ENCODE measurements around the gene TMEM255B.
A peak's percentile ranks its signal among the peaks of the same experiment; 100 is the strongest.

The TMEM255B gene

DNA sequence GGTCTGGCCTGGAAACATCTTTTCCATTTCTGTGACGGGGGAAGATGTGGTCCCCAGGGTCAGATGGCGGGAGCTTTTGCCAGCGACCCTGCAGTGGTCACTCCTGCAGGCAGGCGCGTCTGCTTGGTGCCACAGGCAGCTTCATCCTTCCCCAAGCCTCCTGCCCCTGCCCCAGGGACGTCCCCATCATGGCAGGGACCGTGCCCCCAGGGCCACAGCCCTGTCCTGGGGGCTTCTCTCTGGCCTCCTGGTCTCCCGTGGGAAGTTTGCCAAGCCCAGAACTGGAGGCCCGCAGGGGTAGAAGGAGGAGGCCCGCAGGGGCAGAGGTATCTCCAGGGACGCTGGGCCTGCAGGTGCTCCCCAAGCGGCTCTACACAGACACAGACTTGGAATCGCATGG is 47.5 kb downstream of the TMEM255B start:
- DNase-seq, result no peak

- no peak for DNase-seq
Measured at GRCh38 chr13:113808058-113808834, 49.2 kb downstream of the TMEM255B start.

- no peak for DNase-seq
Measured at GRCh38 chr13:113809934-113810333, 50.9 kb downstream of the TMEM255B start.

GRCh38 chr13:113810640-113811039 is 51.6 kb downstream of the TMEM255B start:
- DNase-seq, result no peak

DNA sequence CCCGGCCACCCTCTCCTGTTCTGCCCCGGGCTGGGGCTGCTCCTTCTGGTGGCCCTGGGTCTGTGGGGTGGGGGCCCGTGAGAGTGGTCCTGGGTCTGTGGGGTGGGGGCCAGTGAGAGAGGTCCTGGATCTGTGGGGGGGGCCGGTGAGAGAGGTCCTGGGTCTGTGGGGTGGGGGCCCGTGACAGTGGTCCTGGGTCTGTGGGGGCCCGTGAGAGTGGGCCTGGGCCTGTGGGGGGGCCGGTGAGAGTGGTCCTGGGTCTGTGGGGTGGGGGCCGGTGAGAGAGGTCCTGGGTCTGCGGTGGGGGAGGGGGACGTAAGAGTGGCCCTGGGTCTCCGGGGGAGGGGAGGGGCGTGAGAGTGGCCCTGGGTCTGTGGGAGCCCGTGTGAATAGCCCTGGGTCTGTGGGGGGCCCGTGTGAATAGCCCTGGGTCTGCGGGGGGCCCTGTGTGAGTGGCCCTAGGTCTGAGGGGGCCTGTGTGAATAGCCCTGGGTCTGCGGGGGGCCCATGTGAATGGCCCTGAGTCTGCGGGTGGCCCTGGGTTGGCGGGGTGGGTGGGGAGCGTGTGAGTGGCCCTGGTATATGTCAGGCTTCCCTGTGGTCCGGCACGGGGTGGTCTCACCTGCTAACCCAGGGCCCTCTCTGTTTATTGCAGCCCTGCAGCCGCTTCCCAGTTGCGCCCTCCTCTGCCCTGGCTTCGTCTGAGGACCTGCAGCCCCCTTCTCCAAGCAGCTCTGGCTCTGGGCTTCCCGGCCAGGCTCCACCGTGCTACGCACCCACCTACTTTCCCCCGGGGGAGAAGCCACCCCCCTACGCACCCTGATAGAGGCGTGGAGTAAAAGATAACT is 52.3 kb downstream of the TMEM255B start:
- DNase-seq, result no peak

DNA sequence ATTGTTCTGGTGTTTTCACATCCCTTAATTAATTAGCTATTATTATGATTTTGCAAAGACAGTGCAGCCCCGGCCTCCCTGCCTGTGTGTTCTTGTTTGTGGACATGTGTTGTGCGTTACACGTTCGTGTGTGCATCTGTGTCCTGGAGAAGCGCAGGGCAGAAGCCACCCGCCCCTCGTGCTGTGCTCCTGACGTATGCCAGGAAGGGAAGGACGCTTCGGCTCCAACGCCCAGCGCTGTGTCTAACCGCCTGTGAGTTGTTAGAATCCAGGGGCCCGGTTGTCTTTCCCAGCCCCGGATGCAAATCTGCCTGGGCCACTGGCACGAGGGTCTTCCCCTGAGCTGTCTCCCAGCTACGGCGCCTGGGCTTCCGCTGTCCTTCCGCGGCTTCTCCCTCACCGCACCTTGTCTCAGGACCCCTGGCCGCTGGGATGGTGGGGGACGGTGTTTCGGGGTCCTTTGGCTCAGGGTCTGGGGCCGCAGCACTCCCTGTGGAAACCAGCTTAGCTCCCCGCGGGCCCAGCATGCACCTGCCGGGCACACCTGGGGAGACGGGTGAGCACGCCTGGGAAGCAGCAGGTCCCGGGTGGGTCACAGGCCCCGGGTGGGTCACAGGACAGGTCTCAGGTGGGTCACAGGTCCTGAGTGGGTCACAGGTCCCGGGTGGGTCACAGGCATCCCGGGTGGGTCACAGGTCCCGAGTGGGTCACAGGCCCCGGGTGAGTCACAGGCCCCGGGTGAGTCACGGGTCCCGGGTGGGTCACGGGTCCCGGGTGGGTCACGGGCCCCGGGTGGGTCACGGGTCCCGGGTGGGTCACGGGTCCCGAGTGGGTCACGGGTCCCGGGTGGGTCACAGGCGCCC is 53.4 kb downstream of the TMEM255B start:
- DNase-seq, result no peak

DNA sequence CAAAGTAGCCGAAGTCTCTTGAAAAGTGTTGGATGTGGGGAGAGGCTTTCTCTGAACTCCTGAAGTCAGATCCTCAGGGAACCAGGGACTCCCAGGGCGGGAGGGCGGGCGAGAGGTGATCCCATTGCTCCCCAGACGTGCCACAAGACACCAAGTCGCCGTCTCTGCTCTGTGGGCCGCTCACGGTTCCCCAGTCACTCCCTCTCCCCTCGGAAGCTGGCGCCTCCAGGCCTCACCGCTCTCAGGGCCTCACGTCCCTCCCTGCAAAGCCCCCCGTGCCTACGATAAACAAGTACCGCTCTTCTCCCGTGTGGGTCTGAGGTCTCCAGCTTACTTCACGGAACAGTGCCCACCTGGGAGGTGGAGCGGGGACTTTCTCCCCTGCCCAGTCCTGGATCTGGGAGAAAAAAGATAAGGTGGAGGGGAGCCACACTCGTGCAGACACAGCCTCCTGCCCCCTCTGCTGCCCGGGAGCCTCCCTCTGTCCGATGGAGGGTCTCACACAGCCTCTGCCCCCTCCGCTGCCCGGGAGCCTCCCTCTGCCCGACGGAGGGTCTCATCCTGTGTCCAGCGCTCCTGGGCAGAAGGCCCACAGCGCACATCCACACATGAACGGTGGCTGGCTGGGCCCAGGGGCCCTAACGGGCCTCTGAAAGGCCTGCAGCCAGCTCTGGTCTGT is 54.2 kb downstream of the TMEM255B start:
- no peak for DNase-seq

DNA sequence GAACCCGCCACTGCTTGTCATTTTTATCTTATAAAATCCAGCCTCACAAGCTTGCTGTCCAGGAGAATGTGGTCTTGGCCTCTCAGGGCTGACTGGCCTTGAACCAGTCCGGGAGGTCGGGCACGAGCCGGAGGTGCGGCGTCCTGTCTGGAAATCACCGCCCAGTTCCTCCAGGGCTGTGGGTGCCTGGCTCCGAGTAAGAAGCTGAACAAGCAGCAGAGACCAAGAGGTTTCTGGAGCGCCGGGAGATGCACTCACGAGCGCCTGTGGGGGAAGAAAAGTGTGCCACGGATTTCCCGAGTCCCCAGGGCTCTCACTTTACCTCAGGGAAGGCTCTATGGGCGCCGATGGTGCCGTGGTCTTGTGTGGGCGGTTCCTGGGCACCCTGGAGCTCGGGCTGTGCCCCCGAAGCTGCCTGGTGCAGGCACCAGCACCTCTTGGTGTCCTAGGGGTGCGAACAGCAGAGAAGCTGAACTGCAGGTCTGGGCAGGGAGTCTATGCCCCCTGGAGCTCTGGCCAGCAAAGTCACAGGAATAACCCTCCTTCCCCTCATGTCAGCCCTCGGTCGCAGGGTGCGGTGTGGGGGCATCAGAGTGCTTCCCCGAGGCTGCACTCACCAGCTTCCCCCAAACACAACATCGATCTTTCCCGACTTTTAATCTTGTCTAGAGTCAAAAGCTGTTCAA is 54.9 kb downstream of the TMEM255B start:
- no peak for DNase-seq

- DNase-seq, result no peak
Measured at GRCh38 chr13:113814435-113814821, 55.4 kb downstream of the TMEM255B start.

GRCh38 chr13:113815151-113816058 is 56.4 kb downstream of the TMEM255B start:
- DNase-seq, result no peak

GRCh38 chr13:113816254-113816929 is 57.4 kb downstream of the TMEM255B start:
- DNase-seq, result no peak

GRCh38 chr13:113816946-113817859 is 58.2 kb downstream of the TMEM255B start:
- peak; percentile 52 for DNase-seq

GRCh38 chr13:113817860-113818691 is 59.0 kb downstream of the TMEM255B start:
- no peak for DNase-seq

GRCh38 chr13:113818700-113819295 is 59.8 kb downstream of the TMEM255B start:
- no peak for DNase-seq

- DNase-seq, result no peak
Measured at GRCh38 chr13:113819341-113819730, 60.3 kb downstream of the TMEM255B start.

- DNase-seq, result no peak
Measured at GRCh38 chr13:113819731-113820715, 61.0 kb downstream of the TMEM255B start.
